CD4-positive, CD25-positive, alpha-beta regulatory T cell (primary cell): ENCODE results near the gene ARHGEF6. TPM values are rescaled to one million over a fixed set of nuclear protein-coding genes. Genes with fewer than 3 reads are reported as not detected.
A peak's percentile ranks its signal among the peaks of the same experiment; 100 is the strongest.

Experiments
- ATAC-seq, 2 donors: fragments of 150-1000 bp; cut with Tn5 transposase; one replicate each; pipeline ENCODE4 v1.10.0; 2021; ENCODE audit warnings: low read depth in 2 of 2, moderate number of reproducible peaks in 2 of 2, moderate library complexity in 1 of 2
- DNase-seq, 3 donors: peaks; one replicate each; pipeline versions ENCODE4 v3.0.0 to v3.0.0-alpha.2; 2012 to 2022; ENCODE audit warnings: mixed read lengths in 1 of 3
- H3K27ac ChIP-seq: one replicate; pipeline ENCODE4 v1.7.0; 2013; ENCODE audit warnings: mild to moderate bottlenecking, low read length; ENCODE audit not compliant: insufficient read depth, poor library complexity, severe bottlenecking
- H3K27me3 ChIP-seq: one replicate; pipeline ENCODE4 v1.7.0; 2013; ENCODE audit warnings: low read length; ENCODE audit not compliant: control insufficient read depth, insufficient read depth
- H3K36me3 ChIP-seq: one replicate; pipeline ENCODE4 v1.7.0; 2013; ENCODE audit warnings: mild to moderate bottlenecking, low read length, moderate library complexity; ENCODE audit not compliant: control insufficient read depth, insufficient read depth
- H3K4me1 ChIP-seq: 2 replicates; pipeline ENCODE4 v1.7.0; 2013; ENCODE audit warnings: mild to moderate bottlenecking, low read length; ENCODE audit not compliant: insufficient read depth, control insufficient read depth, poor library complexity, severe bottlenecking
- H3K4me3 ChIP-seq: one replicate; pipeline ENCODE4 v1.7.0; 2013; ENCODE audit warnings: low read depth, mild to moderate bottlenecking, low read length, moderate library complexity
- H3K9me3 ChIP-seq, 2 experiments: 1 replicate in 1 of 2; 2 replicates in 1 of 2; pipeline ENCODE4 v1.7.0; 2013; ENCODE audit warnings: low read length in 2 of 2, mild to moderate bottlenecking in 1 of 2, moderate library complexity in 1 of 2; ENCODE audit not compliant: control insufficient read depth in 2 of 2
- H3K27ac Mint-ChIP-seq, 3 donors: one replicate each; pipeline ENCODE4 v1.8.0; 2020 to 2022; ENCODE audit warnings: mild to moderate bottlenecking in 3 of 3, mixed read lengths in 3 of 3, moderate library complexity in 2 of 3
- H3K27me3 Mint-ChIP-seq: one replicate; pipeline ENCODE4 v1.8.0; 2022; ENCODE audit warnings: mild to moderate bottlenecking, mixed read lengths
- H3K36me3 Mint-ChIP-seq: one replicate; pipeline ENCODE4 v1.8.0; 2020; ENCODE audit warnings: mixed read lengths
- H3K4me1 Mint-ChIP-seq, 4 donors: one replicate each; pipeline ENCODE4 v1.8.0; 2020 to 2022; ENCODE audit warnings: mixed read lengths in 4 of 4, mild to moderate bottlenecking in 1 of 4
- H3K4me3 Mint-ChIP-seq, 4 donors: one replicate each; pipeline ENCODE4 v1.8.0; 2020 to 2022; ENCODE audit warnings: mild to moderate bottlenecking in 4 of 4, mixed read lengths in 4 of 4, moderate library complexity in 3 of 4
- H3K9me3 Mint-ChIP-seq, 7 donors: one replicate each; pipeline ENCODE4 v1.8.0; 2020 to 2022; ENCODE audit warnings: mixed read lengths in 7 of 7, mild to moderate bottlenecking in 3 of 7, moderate library complexity in 2 of 7
- polyA plus RNA-seq, 4 donors: library from polyadenylated mRNA; unstranded; fragments of 300-500 nt; fragmentation: Illumina TruSeq; gene quantifications; one replicate each; pipeline ENCODE4 v1.2.3, GENCODE V29; 2021
- total RNA-seq: library from RNA; stranded (reverse); gene quantifications from one replicate; pipeline ENCODE4 v1.2.3, GENCODE V29; 2022

The ARHGEF6 gene
- total and polyA plus RNA-seq, 5 donors from 2014 or later = 83.0 to 111 (median 87.8) TPM

DNA sequence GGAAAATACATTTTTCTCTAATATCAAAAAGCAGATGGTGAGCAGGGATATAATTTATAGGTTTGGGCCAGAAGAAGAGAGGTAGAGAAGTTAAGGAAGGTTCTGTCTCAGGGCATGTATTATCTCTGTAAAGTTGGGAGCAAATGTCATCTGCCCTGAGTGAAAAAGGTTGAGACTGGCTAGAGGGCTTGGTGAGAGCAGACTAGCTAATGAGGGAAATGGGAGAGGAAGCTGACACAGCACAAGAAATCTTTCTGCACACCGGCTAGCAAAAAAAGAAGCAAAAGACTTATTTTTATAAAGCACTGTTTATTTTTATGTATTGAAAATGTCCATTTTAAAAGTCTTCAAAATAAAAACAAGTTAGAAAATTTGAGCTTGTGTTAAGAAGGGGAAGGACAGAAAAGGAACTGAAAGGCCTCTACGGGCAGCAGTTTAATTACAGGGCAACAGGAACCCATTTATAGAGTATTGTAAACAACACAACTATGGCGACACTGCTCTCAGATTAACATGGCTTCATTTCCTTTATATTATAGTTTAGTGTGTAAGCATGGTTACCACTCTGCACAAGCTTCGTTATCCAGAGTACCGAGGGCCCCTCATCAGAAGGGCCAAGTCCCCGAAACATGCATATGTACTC, 115.4 kb downstream of the ARHGEF6 start:
- peaks cover 10 to 53% (median 23%) of the 10 kb centered on the region in 4 donors for H3K4me1 Mint-ChIP-seq
- peaks cover 39% of the 10 kb centered on the region for H3K36me3 Mint-ChIP-seq
- Histone ChIP-seq H3K9me3 (peaks cover 0 to 6% of the 10 kb centered on the region in 2 experiments), H3K4me3 (no peak overlapping the region), H3K27ac (no peak overlapping the region), H3K36me3 (peaks cover 57% of the 10 kb centered on the region), H3K4me1 (peaks cover 20% of the 10 kb centered on the region), H3K27me3 (no peaks in the 10 kb centered on the region)
- H3K27me3 Mint-ChIP-seq = no peaks in the 10 kb centered on the region
- H3K9me3 Mint-ChIP-seq = peaks cover 0 to 4% (median 0%) of the 10 kb centered on the region in 7 donors
- DNase-seq (no peak), ATAC-seq (no peak)
- peak overlapping the region in 1 of 3 donors; percentile 85 for H3K27ac Mint-ChIP-seq
- H3K4me3 Mint-ChIP-seq = peak overlapping the region in 1 of 4 donors; percentile 0

DNA sequence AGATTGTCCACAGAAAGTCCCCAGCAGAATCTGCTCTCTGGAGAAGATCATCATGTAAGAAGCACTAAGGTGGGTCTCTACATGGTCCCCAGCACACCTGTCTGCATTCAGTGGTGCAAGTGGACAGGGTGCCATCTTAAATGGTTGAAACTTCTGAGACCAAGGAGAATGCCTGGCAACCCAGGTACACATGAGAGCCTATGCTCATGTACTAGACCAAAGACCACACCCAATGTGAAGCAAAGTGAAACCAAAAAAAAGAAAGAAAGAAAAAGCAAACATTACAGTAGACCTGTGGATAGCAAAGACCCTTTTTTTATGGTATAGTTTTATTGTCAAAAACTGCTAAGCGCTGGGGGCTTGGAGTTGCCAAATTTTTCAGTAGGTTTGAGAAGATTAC, 117.8 kb downstream of the ARHGEF6 start:
- H3K36me3 ChIP-seq = peaks cover 47% of the 10 kb centered on the region
- H3K4me3 Mint-ChIP-seq = peak overlapping the region in 1 of 4 donors; percentile 7
- H3K4me1 ChIP-seq = peaks cover 20% of the 10 kb centered on the region
- ATAC-seq (peak; percentile 44 to 52), DNase-seq (peak in 2 of 3 donors; percentile 37 to 58)
- H3K4me3 ChIP-seq = peak overlapping the region; percentile 43
- H3K27me3 Mint-ChIP-seq = no peaks in the 10 kb centered on the region
- peaks cover 0 to 4% (median 0%) of the 10 kb centered on the region in 7 donors for H3K9me3 Mint-ChIP-seq
- peak overlapping the region in 2 of 3 donors; percentile 38 to 76 for H3K27ac Mint-ChIP-seq
- peaks cover 10 to 68% (median 23%) of the 10 kb centered on the region in 4 donors for H3K4me1 Mint-ChIP-seq
- H3K9me3 ChIP-seq = peaks cover 0 to 6% of the 10 kb centered on the region in 2 experiments
- peak overlapping the region; percentile 47 for H3K27ac ChIP-seq
- peaks cover 31% of the 10 kb centered on the region for H3K36me3 Mint-ChIP-seq
- H3K27me3 ChIP-seq = no peaks in the 10 kb centered on the region

DNA sequence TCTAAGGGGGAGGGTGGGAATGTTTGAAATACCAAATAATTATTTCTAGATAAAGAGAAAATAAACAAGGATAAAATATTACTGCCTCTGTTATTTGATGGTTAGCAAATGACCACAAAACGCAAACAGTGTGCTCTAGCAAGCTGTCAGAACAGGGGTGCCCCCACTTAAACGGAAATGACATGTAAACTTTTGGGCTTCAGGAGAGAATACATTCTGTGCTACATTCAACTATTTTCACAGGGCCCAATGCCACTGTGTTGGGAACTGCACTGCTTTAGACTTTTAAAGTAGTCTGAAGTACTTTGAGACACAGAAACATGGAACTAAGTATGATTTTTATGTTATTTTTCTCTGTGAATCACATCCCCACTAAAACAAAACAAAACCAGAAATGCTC, 118.6 kb downstream of the ARHGEF6 start:
- Histone ChIP-seq H3K27me3 (no peaks in the 10 kb centered on the region), H3K9me3 (peaks cover 0 to 6% of the 10 kb centered on the region in 2 experiments), H3K27ac (peak overlapping the region; percentile 23), H3K36me3 (peaks cover 40% of the 10 kb centered on the region), H3K4me1 (peaks cover 23% of the 10 kb centered on the region), H3K4me3 (no peak overlapping the region)
- ATAC-seq (no peak), DNase-seq (peak in 1 of 3 donors; percentile 23)
- H3K27me3 Mint-ChIP-seq = no peaks in the 10 kb centered on the region
- peak overlapping the region; percentile 66 to 86 (median 76) for H3K27ac Mint-ChIP-seq
- peak overlapping the region in 2 of 4 donors; percentile 7 to 16 for H3K4me3 Mint-ChIP-seq
- H3K4me1 Mint-ChIP-seq = peaks cover 9 to 68% (median 25%) of the 10 kb centered on the region in 4 donors
- H3K9me3 Mint-ChIP-seq = peaks cover 0 to 4% (median 0%) of the 10 kb centered on the region in 7 donors
- peaks cover 26% of the 10 kb centered on the region for H3K36me3 Mint-ChIP-seq

DNA sequence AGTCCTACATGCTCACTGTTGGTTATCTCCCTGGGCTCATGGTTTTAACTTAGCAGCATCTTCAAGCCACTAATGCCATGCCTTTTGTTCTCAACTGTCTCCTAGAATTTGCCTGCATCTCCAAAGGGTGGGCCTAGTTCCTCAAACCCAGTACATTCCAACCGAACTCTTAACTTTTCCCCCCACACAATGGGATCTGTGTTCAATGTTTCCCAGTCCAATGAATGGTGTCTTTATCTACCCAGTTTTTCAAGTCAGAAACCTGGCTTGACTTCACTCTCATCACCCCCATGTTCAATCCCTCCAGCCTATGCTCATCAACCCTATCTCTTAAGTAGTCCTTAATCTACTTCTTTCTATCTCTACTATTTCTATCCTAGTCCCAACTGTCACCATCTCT, 119.8 kb downstream of the ARHGEF6 start:
- Histone ChIP-seq H3K27ac (no peak overlapping the region), H3K36me3 (peaks cover 34% of the 10 kb centered on the region), H3K4me3 (no peak overlapping the region), H3K4me1 (peaks cover 18% of the 10 kb centered on the region), H3K9me3 (peaks cover 0 to 6% of the 10 kb centered on the region in 2 experiments), H3K27me3 (no peaks in the 10 kb centered on the region)
- no peaks in the 10 kb centered on the region for H3K27me3 Mint-ChIP-seq
- H3K27ac Mint-ChIP-seq = peak overlapping the region; percentile 41 to 92 (median 70)
- H3K4me3 Mint-ChIP-seq = peak overlapping the region in 2 of 4 donors; percentile 0 to 40
- DNase-seq (no peak), ATAC-seq (no peak)
- H3K9me3 Mint-ChIP-seq = peaks cover 0 to 4% (median 0%) of the 10 kb centered on the region in 7 donors
- peaks cover 26% of the 10 kb centered on the region for H3K36me3 Mint-ChIP-seq
- H3K4me1 Mint-ChIP-seq = peaks cover 6 to 74% (median 25%) of the 10 kb centered on the region in 4 donors

DNA sequence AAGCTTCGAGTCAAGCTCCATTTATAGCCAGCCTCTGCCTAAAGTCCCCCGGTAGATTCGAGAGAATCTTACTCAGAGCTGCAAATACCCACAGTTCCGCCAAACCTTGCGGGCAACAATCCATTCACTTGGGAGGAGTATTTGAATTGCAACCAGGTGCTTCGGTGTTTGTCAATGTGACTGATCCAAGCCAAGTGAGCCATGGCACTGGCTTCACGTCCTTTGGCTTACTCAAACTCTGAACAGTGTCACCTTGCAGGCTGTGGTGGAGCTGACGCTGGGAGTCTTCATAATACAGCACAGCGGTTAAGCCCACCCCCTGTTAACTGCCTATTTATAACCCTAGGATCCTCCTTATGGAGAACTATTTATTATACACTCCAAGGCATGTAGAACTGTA, 121.6 kb downstream of the ARHGEF6 start:
- DNase-seq = no peak
- H3K4me1 ChIP-seq = peaks cover 15% of the 10 kb centered on the region
- H3K4me3 Mint-ChIP-seq = peak overlapping the region in 1 of 4 donors; percentile 19

DNA sequence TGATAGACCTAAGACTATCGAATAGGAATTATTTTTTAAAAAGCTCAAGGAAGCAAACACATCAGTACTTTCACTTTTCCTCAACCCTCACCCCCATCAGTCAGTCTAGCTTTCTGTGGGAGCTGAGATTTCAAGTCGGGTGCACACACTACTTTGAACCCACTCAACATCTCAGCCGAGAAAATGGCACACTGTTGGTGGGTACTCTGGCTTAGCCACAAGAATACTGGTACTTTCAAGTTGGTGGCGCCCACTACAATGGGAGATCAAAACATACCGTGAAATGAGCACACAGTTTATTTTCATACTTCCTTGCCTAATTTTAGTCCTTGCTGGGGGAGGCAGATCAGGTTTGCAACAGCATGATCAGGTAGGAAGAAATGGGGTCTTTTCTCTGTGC, 122.6 kb downstream of the ARHGEF6 start:
- no peaks in the 10 kb centered on the region for H3K9me3 Mint-ChIP-seq
- Histone ChIP-seq H3K4me1 (peaks cover 18% of the 10 kb centered on the region), H3K27me3 (no peaks in the 10 kb centered on the region), H3K4me3 (peak overlapping the region; percentile 27), H3K9me3 (no peaks in the 10 kb centered on the region), H3K27ac (peak overlapping the region; percentile 61), H3K36me3 (peaks cover 27% of the 10 kb centered on the region)
- no peak for DNase-seq
- no peaks in the 10 kb centered on the region for H3K27me3 Mint-ChIP-seq
- peak in 1 of 2 donors; percentile 20 for ATAC-seq
- peaks cover 30% of the 10 kb centered on the region for H3K36me3 Mint-ChIP-seq
- peaks cover 6 to 82% (median 29%) of the 10 kb centered on the region in 4 donors for H3K4me1 Mint-ChIP-seq
- peak overlapping the region; percentile 32 to 91 (median 91) for H3K27ac Mint-ChIP-seq
- H3K4me3 Mint-ChIP-seq = peak overlapping the region in 2 of 4 donors; percentile 63 to 66

More for the DNA sequence above, 121.6 kb downstream of the ARHGEF6 start:
- H3K36me3 ChIP-seq = peaks cover 27% of the 10 kb centered on the region
- H3K4me3 ChIP-seq = no peak overlapping the region
- peak overlapping the region; percentile 32 to 91 (median 91) for H3K27ac Mint-ChIP-seq
- H3K27me3 Mint-ChIP-seq = no peaks in the 10 kb centered on the region
- no peak overlapping the region for H3K27ac ChIP-seq
- H3K9me3 ChIP-seq = no peaks in the 10 kb centered on the region
- no peak for ATAC-seq
- no peaks in the 10 kb centered on the region for H3K27me3 ChIP-seq
- H3K36me3 Mint-ChIP-seq = peaks cover 34% of the 10 kb centered on the region
- peaks cover 0 to 4% (median 0%) of the 10 kb centered on the region in 7 donors for H3K9me3 Mint-ChIP-seq
- peaks cover 6 to 85% (median 28%) of the 10 kb centered on the region in 4 donors for H3K4me1 Mint-ChIP-seq

DNA sequence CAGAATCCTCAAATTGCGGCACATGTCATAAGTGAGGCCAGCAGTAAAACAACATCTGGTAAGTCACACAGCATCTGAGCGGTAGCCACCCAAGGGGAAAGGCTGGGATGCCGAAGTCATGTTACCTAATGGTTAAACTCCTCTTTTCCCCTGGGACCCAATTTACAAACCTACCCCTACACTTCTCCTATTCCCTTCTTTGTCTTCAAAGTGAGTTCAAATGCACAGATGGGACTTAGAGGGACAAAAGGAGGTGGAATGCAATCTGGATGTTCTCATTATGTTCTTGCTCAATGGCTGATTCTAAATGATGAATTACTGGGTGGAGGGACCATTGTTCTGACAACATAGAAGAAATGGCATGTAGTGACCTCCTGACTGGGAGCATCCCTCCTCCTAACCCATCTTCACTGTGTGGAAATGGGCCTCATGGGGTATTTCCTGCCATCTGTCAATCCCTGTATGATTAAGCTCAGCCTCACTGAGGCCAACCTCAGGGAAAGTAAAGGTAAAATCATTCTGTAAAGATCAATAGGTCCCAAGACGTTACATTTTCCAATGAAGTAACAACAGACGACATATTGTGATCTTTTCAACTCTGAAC, 124.3 kb downstream of the ARHGEF6 start:
- peaks cover 27% of the 10 kb centered on the region for H3K36me3 ChIP-seq
- H3K9me3 ChIP-seq = no peaks in the 10 kb centered on the region
- no peak for ATAC-seq
- Mint-ChIP-seq H3K4me1 (peaks cover 0 to 83% (median 24%) of the 10 kb centered on the region in 4 donors), H3K4me3 (peak overlapping the region; percentile 33 to 70 (median 48)), H3K9me3 (no peaks in the 10 kb centered on the region), H3K27me3 (no peaks in the 10 kb centered on the region), H3K36me3 (peaks cover 30% of the 10 kb centered on the region), H3K27ac (peak overlapping the region; percentile 82 to 91 (median 91))
- H3K27me3 ChIP-seq = no peaks in the 10 kb centered on the region
- no peak for DNase-seq
- H3K4me3 ChIP-seq = peak overlapping the region; percentile 26
- H3K4me1 ChIP-seq = peaks cover 16% of the 10 kb centered on the region
- peak overlapping the region; percentile 36 for H3K27ac ChIP-seq
